Suprapubic skin (tissue), 3 donors: ENCODE data around the gene APAF1.

Experiments used
- CTCF ChIP-seq, 2 donors: fragments of 200-600 bp in 1 of 2; fragments of 450-650 bp in 1 of 2; sonication (generic) in 1 of 2; IDR thresholded peaks; one replicate each; pipeline ENCODE4 v1.5.1; 2016 to 2019; ENCODE audit warnings: antibody characterized with exemption in 2 of 2, mild to moderate bottlenecking in 1 of 2, moderate library complexity in 1 of 2
- EP300 ChIP-seq: sonication (generic); formaldehyde crosslinking; IDR thresholded peaks from one replicate; pipeline ENCODE4 v1.6.1; 2017; ENCODE audit warnings: antibody characterized with exemption
- POLR2A ChIP-seq, 2 donors: fragments of 450-650 bp; IDR thresholded peaks; one replicate each; pipeline ENCODE4 v1.6.1; 2017; ENCODE audit warnings: antibody characterized with exemption in 2 of 2, mild to moderate bottlenecking in 2 of 2, moderate library complexity in 2 of 2

DNA sequence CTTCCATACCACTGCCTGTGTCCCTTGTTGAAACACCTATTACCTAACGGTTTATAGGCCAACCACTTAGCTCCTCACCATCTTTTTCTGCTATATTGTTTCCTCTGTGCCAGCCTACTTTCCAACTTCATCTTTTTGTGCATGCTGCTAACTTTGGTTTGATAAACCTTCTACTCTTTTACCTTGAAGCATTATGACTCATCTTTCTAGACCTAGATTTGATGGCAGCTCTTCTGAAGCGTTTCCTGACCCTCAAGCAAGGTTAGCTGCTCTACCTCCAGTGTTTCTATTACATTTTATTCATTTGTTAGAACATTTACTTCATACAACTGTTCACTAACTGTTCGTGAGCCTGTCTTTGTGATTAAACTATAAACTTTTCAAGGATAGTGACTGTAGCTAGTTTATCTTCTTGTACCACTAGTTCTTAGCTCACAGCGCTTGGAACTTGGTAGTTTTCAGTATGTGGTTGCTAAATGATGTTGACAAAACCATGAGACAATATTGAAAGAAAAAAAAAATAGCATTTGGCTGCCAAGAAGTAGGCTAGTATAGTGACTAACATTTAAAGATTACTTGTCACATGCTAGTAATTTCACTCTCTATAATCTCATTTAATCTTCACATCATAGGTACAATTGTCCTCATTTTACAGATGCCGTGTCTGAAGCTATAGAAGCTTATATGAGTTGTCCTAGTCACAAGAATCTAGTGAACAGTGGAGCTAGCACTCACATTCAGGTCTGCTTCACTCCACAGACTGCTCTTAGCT, 79.5 kb downstream of the APAF1 start:
- TF ChIP-seq EP300 (no peak), CTCF (IDR thresholded peaks at IDR 0.05) (no peak), POLR2A (IDR thresholded peaks at IDR 0.05) (no peak)
